ENCODE data around the gene CLDN5. TPM values are rescaled to one million over a fixed set of nuclear protein-coding genes. Genes with fewer than 3 reads are reported as not detected.
A peak's percentile ranks its signal among the peaks of the same experiment; 100 is the strongest.

CLDN5 gene
- total and polyA plus RNA-seq, 2 of the 4 experiments (the other 2 are of a cell fraction), result 0.18 to 0.21 TPM

DNA sequence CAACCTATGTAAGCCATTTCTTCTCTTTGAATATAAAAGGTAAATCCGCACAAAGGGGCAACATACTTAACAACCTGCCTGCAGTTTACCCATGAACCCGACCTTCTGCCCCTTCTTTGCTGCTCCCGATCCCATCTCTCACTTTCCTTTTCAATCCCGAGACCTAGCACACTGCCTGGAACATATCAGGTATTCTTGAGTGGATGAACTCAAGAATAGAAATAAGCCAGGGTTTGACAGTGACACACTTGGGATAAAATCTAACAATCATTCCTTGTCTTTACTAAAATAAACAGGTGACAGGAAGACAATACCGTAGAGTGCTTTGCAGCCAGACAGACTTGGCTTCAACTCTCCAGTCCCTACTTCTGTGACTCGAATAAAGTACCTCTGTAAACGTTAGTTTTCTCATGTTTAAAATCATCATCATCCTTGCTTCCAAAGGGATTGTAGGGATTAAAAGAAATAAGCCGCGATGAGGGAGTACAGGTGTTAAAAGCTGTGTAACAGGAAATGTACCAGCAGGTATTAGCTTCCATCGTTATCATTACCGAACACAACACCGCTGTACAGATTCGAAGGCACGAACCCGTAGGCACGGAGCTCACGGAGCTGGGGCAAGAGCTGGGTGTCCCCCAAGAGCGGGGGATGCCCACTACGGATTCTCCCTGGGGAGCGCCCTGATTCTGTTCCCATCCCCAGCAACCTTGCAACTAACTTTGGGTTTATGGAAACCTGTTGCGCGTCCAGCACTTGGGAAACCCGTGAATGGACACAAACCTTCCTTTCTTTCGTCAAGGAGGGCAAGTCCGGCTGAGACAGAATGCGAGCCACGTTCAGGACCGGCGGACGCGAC lies 45.9 kb downstream of the CLDN5 start (continued):
- no peak for TF ChIP-seq MAZ (IDR thresholded peaks at IDR 0.05; ENCODE audit: borderline replicate concordance, low read depth, low read length)
- no peak for TF ChIP-seq BHLHE40 (IDR thresholded peaks at IDR 0.05; ENCODE audit: low read depth, low read length)

DNA sequence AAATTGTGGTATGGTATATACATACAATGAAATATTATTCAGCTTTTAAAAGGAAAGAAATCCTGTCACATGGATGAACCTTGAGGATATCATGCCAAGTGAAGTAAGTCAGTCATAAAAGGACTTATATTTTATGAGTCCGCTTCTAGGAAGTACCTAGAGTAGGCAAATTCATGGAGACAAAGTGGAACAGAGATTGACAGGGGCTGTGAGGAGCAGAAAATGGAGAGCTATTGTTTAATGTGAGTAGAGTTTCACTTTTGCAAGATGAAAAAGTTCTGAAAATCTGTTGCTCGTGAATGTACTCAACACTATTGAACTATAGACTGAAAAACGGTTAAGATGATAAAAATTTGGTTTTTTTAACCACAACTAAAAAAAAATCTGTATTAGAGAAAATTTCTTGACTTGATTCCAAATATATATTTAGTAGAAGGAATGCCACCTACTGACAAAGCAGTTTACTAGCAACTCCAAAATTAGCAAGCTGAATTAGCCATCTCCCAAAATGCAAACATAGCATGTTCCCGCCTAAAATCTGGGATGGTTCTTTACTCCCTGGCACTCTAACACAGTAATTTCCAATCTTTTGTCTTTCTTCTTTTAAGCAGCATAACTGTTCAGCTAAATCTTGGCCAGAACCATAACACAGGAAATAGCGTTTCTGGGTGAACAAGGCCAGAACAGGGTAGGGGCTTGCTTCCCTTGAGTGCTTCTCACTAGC lies 46.7 kb downstream of the CLDN5 start:
- H2AFZ ChIP-seq (replicated peaks; ENCODE audit: low read length, poor library complexity), result no peak overlapping the region
- no peak overlapping the region for H2BK15ac ChIP-seq (ENCODE audit: low read depth, low read length)
- H3K23ac ChIP-seq (ENCODE audit: low read depth, low read length), result peak overlapping the region; percentile 49; the same call in 1 of the 2 replicates
- no peak overlapping the region for H4K8ac ChIP-seq (ENCODE audit: low read depth in 2 of 2, low read length in 2 of 2)
- no peak overlapping the region for H3K18ac ChIP-seq (ENCODE audit: low read depth, low read length)
- H3K9me1 ChIP-seq (ENCODE audit: insufficient read depth, low read length), result no peaks in the 10 kb centered on the region; the same call in 1 of the 2 replicates
- dilution Hi-C loops (cut with HindIII; ENCODE audit: low sequenced_read_pairs, unreplicated experiment), result no loop called here
- peak overlapping the region; percentile 99 for H3K4me2 ChIP-seq (ENCODE audit: low read depth, low read length)
- H3K4me3 ChIP-seq (ENCODE audit: insufficient read depth, low read depth, low read length), result peak overlapping the region; percentile 87
- ChIA-PET POLR2A (ENCODE audit: unreplicated experiment) (interaction anchor here (0.6 kb wide), 1 partner anchor 967 kb away, joined by 15 read pairs; no protein-coding TSS in a partner anchor), CTCF (interaction anchor here (1.3 kb wide), 1 partner anchor 77 kb away, joined by 3 read pairs; no protein-coding TSS in a partner anchor)
- H4K5ac ChIP-seq (ENCODE audit: low read depth, low read length), result no peak overlapping the region
- H3K27me3 ChIP-seq (ENCODE audit: control insufficient read depth, insufficient read depth, low read length), result no peaks in the 10 kb centered on the region
- no peak overlapping the region for H3K4ac ChIP-seq (ENCODE audit: low read depth, low read length)
- TF ChIP-seq POLR2A (IDR thresholded peaks at IDR 0.05; ENCODE audit: low read depth, low read length) (no peak), CTCF (conservative IDR thresholded peaks at IDR 0.05; ENCODE audit: low read depth, low read length) (peak; percentile 28)
- no peaks in the 10 kb centered on the region; the same call in none of the 2 replicates for H3K4me1 ChIP-seq (ENCODE audit: control insufficient read depth, insufficient read depth, low read length)
- in situ Hi-C loops (cut with MboI; ENCODE audit: low sequenced_read_pairs), result no loop called here
- peak overlapping the region; percentile 21 for H2AK9ac ChIP-seq (replicated peaks; ENCODE audit: low read depth, low read length, poor library complexity)
- peaks cover 32% of the 10 kb centered on the region for H4K20me1 ChIP-seq (ENCODE audit: insufficient read depth, low read length)
- no peak overlapping the region for H4K91ac ChIP-seq (ENCODE audit: insufficient read depth, low read depth, low read length)
- ATAC-seq (ENCODE audit: low read depth) (no peak), DNase-seq (peak; percentile 16)
- no CpG with 5 or more reads among the region's 5 CpGs for WGBS, 2 experiments (ENCODE audit: extremely low coverage in 2 of 2, insufficient read length in 1 of 2)
- H3K79me1 ChIP-seq (ENCODE audit: low read depth in 1 of 2, low read length in 2 of 2), result peaks cover 26 to 62% of the 10 kb centered on the region in 2 experiments
- no peak overlapping the region for H3K56ac ChIP-seq (ENCODE audit: extremely low read depth, insufficient read depth, low read length)
- peak overlapping the region; percentile 33; the same call in 1 of the 2 replicates for H3K27ac ChIP-seq (ENCODE audit: insufficient read depth, low read length)
- H2AK5ac ChIP-seq (ENCODE audit: low read depth, low read length), result no peak overlapping the region
- TSS peak; percentile 31 for BruUV-seq (replicated peaks)
- no peak overlapping the region for H2BK120ac ChIP-seq (ENCODE audit: low read depth, low read length)
- H3K9me3 ChIP-seq (ENCODE audit: control insufficient read depth, insufficient read depth, low read length), result no peaks in the 10 kb centered on the region
- peak overlapping the region; percentile 95 for H3K9ac ChIP-seq (ENCODE audit: low read depth, low read length)
- intact Hi-C loops (cut with micrococcal nuclease), result loop anchor here (2.0 to 5.0 kb wide), 3 partner anchors 155 to 299 kb away; partner anchors contain the start of genes CLTCL1 and SLC25A1
- peaks cover 24% of the 10 kb centered on the region for H3K36me3 ChIP-seq (ENCODE audit: control insufficient read depth, insufficient read depth, low read length)
- no peak overlapping the region for H2BK20ac ChIP-seq (ENCODE audit: low read depth, low read length)
- no peak overlapping the region for H3K14ac ChIP-seq (replicated peaks; ENCODE audit: low read depth, low read length)
- H2BK5ac ChIP-seq (ENCODE audit: low read depth, low read length, poor library complexity, severe bottlenecking), result no peak overlapping the region
